SJCRH30 (cell line): ENCODE data around the gene CD2. TPM values are rescaled to one million over a fixed set of nuclear protein-coding genes. Genes with fewer than 3 reads are reported as not detected.

Experiments
- DNase-seq, 2 experiments: peaks; one replicate each; pipeline ENCODE4 v3.0.0-alpha.2; 2015 to 2020
- H3K27ac ChIP-seq: fragments of 250-450 bp; sonication (Bioruptor Pico); 2 replicates; pipeline ENCODE4 v1.5.1; 2020; ENCODE audit warnings: mild to moderate bottlenecking, moderate library complexity
- H3K27me3 ChIP-seq: fragments of 250-450 bp; sonication (Bioruptor Pico); 2 replicates; pipeline ENCODE4 v1.5.1; 2020; ENCODE audit warnings: mild to moderate bottlenecking, moderate library complexity
- H3K36me3 ChIP-seq: fragments of 250-450 bp; sonication (Bioruptor Pico); 2 replicates; pipeline ENCODE4 v1.5.1; 2020; ENCODE audit warnings: mild to moderate bottlenecking, moderate library complexity
- H3K4me1 ChIP-seq: fragments of 250-450 bp; sonication (Bioruptor Pico); 2 replicates; pipeline ENCODE4 v1.5.1; 2020; ENCODE audit warnings: mild to moderate bottlenecking, moderate library complexity
- H3K4me3 ChIP-seq: fragments of 250-450 bp; sonication (Bioruptor Pico); 2 replicates; pipeline ENCODE4 v1.5.1; 2020; ENCODE audit warnings: mild to moderate bottlenecking, moderate library complexity
- H3K9me3 ChIP-seq: fragments of 250-450 bp; sonication (Bioruptor Pico); replicated peaks from 2 replicates; pipeline ENCODE4 v1.5.1; 2020; ENCODE audit warnings: mild to moderate bottlenecking, moderate library complexity
- total RNA-seq: library from RNA; depleted of rRNA; stranded (reverse); fragments of >200 nt; shearing (Covaris generic); gene quantifications from 2 replicates; pipeline ENCODE4 v1.2.3, GENCODE V29; 2014; rRNA removed

Gene CD2
- total RNA-seq, 1 experiment from 2014 or later, result not detected

- peaks cover 12% of the 10 kb centered on the region for H3K4me1 ChIP-seq
- H3K36me3 ChIP-seq, result no peaks in the 10 kb centered on the region
- no peaks in the 10 kb centered on the region for H3K27me3 ChIP-seq
- H3K27ac ChIP-seq, result no peak overlapping the region
- DNase-seq, result no peak
- H3K4me3 ChIP-seq, result no peak overlapping the region
- no peaks in the 10 kb centered on the region for H3K9me3 ChIP-seq
These were observed 51.2 kb downstream of the CD2 start for GRCh38 chr1:116805398-116805797.

GRCh38 chr1:116806245-116806644, 52.0 kb downstream of the CD2 start:
- no peaks in the 10 kb centered on the region for H3K36me3 ChIP-seq
- no peaks in the 10 kb centered on the region for H3K9me3 ChIP-seq
- peaks cover 12% of the 10 kb centered on the region for H3K4me1 ChIP-seq
- peak; percentile 79 to 91 for DNase-seq
- H3K27me3 ChIP-seq, result no peaks in the 10 kb centered on the region
- no peak overlapping the region for H3K4me3 ChIP-seq
- H3K27ac ChIP-seq, result peak overlapping the region; percentile 27

GRCh38 chr1:116806671-116807070, 52.4 kb downstream of the CD2 start:
- H3K4me1 ChIP-seq, result peaks cover 12% of the 10 kb centered on the region
- H3K9me3 ChIP-seq, result no peaks in the 10 kb centered on the region
- peak in 1 of 2 experiments; percentile 18 for DNase-seq
- no peak overlapping the region for H3K4me3 ChIP-seq
- peak overlapping the region; percentile 27 for H3K27ac ChIP-seq
- no peaks in the 10 kb centered on the region for H3K27me3 ChIP-seq
- H3K36me3 ChIP-seq, result no peaks in the 10 kb centered on the region

- no peak for DNase-seq
- no peaks in the 10 kb centered on the region for H3K36me3 ChIP-seq
- peaks cover 12% of the 10 kb centered on the region for H3K4me1 ChIP-seq
- no peak overlapping the region for H3K27ac ChIP-seq
- H3K9me3 ChIP-seq, result no peaks in the 10 kb centered on the region; the same call in 1 of the 2 replicates
- H3K27me3 ChIP-seq, result no peaks in the 10 kb centered on the region
- no peak overlapping the region for H3K4me3 ChIP-seq
These were observed 53.4 kb downstream of the CD2 start for GRCh38 chr1:116807394-116808199.

GRCh38 chr1:116808200-116808847, 54.1 kb downstream of the CD2 start:
- DNase-seq, result no peak
- Histone ChIP-seq H3K4me1 (peaks cover 12% of the 10 kb centered on the region), H3K4me3 (no peak overlapping the region), H3K9me3 (no peaks in the 10 kb centered on the region; the same call in 1 of the 2 replicates), H3K27me3 (no peaks in the 10 kb centered on the region), H3K36me3 (no peaks in the 10 kb centered on the region), H3K27ac (no peak overlapping the region)

GRCh38 chr1:116808848-116809508, 54.7 kb downstream of the CD2 start:
- Histone ChIP-seq H3K36me3 (no peaks in the 10 kb centered on the region), H3K4me1 (peaks cover 12% of the 10 kb centered on the region), H3K9me3 (no peaks in the 10 kb centered on the region; the same call in 1 of the 2 replicates), H3K27me3 (no peaks in the 10 kb centered on the region), H3K27ac (no peak overlapping the region), H3K4me3 (no peak overlapping the region)
- no peak for DNase-seq

GRCh38 chr1:116811321-116811720, 57.1 kb downstream of the CD2 start:
- Histone ChIP-seq H3K4me1 (peaks cover 6% of the 10 kb centered on the region), H3K36me3 (no peaks in the 10 kb centered on the region), H3K4me3 (no peak overlapping the region), H3K27me3 (no peaks in the 10 kb centered on the region), H3K9me3 (no peaks in the 10 kb centered on the region; the same call in 1 of the 2 replicates), H3K27ac (no peak overlapping the region)
- DNase-seq, result no peak

- Histone ChIP-seq H3K27me3 (no peaks in the 10 kb centered on the region), H3K9me3 (no peaks in the 10 kb centered on the region; the same call in 1 of the 2 replicates), H3K27ac (no peak overlapping the region), H3K36me3 (no peaks in the 10 kb centered on the region), H3K4me3 (no peak overlapping the region), H3K4me1 (no peaks in the 10 kb centered on the region)
- DNase-seq, result no peak
These were observed 60.9 kb downstream of the CD2 start for GRCh38 chr1:116814926-116815723.

GRCh38 chr1:116817582-116818064, 63.4 kb downstream of the CD2 start:
- Histone ChIP-seq H3K36me3 (no peaks in the 10 kb centered on the region), H3K4me3 (no peak overlapping the region), H3K27me3 (no peaks in the 10 kb centered on the region), H3K9me3 (no peaks in the 10 kb centered on the region; the same call in 1 of the 2 replicates), H3K27ac (no peak overlapping the region), H3K4me1 (no peaks in the 10 kb centered on the region)
- peak; percentile 67 to 82 for DNase-seq

Other genes with a start within 250 kb of the CD2 start
- gene CD58, start 183.4 kb upstream of the CD2 start, total RNA-seq, result 23.1 and 30.1 TPM in 2 replicates
- gene IGSF3, start 86.7 kb upstream of the CD2 start, total RNA-seq, result 20.8 and 22.7 TPM in 2 replicates
- 146 and 148 TPM in 2 replicates for gene PTGFRN, start 155.5 kb downstream of the CD2 start, total RNA-seq
- gene CD101, start 247.3 kb downstream of the CD2 start, total RNA-seq, result 1.7 and 2.3 TPM in 2 replicates